ENCODE measurements around the gene RANBP10. TPM values are rescaled to one million over a fixed set of nuclear protein-coding genes. Genes with fewer than 3 reads are reported as not detected.

The RANBP10 gene
- total and polyA plus RNA-seq, 5 donors from 2014 or later = 7.3 to 29.4 (median 8.7) TPM

DNA sequence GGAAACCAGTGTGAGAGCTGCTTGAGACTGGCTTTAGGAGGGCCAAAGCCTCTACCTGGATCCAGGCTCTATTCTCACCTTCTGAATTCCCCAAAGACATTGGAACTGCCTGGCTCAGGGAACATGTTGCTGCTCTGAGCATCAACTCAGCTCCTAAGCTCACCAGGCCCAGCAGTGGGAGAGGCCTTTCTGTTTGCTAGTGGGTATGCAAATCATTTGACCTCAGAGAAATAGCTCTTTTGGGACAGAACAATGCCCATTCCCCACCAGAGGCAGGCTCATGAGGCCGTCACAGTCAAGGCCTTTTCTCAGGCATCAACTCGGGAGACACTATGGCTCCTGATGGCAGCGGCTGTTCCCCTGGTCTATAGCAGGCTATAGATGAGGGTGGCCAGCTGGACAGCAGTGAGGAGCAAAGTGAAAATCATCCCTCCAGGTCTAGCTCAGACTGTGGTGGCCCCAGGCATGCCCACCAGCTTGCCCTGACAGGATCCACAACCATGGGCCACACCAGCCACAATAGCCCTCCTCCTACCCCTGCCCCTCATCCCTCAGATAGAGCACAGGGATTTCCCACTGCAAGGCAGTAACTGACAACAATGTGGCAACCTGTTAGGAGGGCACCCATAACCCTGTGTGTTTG, 56.8 kb downstream of the RANBP10 start:
- Histone ChIP-seq H3K27me3 (ENCODE audit: control insufficient read depth, insufficient read depth, low read length) (no peaks in the 10 kb centered on the region), H3K4me1 (ENCODE audit: control insufficient read depth, insufficient read depth, low read length, poor library complexity, severe bottlenecking) (no peaks in the 10 kb centered on the region), H3K27ac (ENCODE audit: insufficient read depth, low read length, poor library complexity, severe bottlenecking) (no peak overlapping the region), H3K4me3 (ENCODE audit: low read depth, low read length) (no peak overlapping the region), H3K36me3 (ENCODE audit: control insufficient read depth, insufficient read depth, low read length) (peaks cover 10% of the 10 kb centered on the region), H3K9me3 (ENCODE audit: control insufficient read depth in 2 of 2, low read length in 2 of 2) (no peaks in the 10 kb centered on the region)
- ATAC-seq (ENCODE audit: low read depth in 2 of 2) (no peak), DNase-seq (no peak)
- no peaks in the 10 kb centered on the region for H3K9me3 Mint-ChIP-seq
- peaks cover 0 to 6% (median 2%) of the 10 kb centered on the region in 4 donors for H3K4me1 Mint-ChIP-seq
- peak overlapping the region in 2 of 3 donors; percentile 26 to 59 for H3K27ac Mint-ChIP-seq
- no peaks in the 10 kb centered on the region for H3K27me3 Mint-ChIP-seq
- H3K4me3 Mint-ChIP-seq = no peak overlapping the region
- H3K36me3 Mint-ChIP-seq = peaks cover 14% of the 10 kb centered on the region

DNA sequence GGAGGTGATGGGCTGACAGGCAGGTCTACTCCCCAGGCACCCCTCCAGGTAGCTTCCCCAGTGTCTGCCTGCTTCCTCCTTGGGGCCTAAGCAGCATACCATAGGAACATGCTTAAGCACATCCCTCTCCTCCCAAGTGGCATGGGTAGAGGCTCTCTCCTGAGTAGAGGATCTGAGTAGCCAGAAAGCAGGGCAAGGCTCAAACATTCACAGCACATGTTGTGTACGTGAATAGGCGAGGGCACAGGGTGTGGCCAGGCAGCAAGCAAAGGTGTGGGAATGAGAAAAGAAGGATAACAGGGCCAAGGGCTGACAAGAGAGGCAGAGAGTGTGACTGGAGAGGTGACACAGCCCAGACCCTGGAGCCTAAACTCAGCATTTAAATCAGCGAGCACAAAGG, 57.5 kb downstream of the RANBP10 start:
- H3K4me3 ChIP-seq (ENCODE audit: low read depth, low read length) = no peak overlapping the region
- no peaks in the 10 kb centered on the region for H3K4me1 ChIP-seq (ENCODE audit: control insufficient read depth, insufficient read depth, low read length, poor library complexity, severe bottlenecking)
- ATAC-seq (ENCODE audit: low read depth in 2 of 2) (no peak), DNase-seq (no peak)
- no peak overlapping the region for H3K27ac ChIP-seq (ENCODE audit: insufficient read depth, low read length, poor library complexity, severe bottlenecking)
- Mint-ChIP-seq H3K9me3 (no peaks in the 10 kb centered on the region), H3K36me3 (peaks cover 15% of the 10 kb centered on the region), H3K27me3 (no peaks in the 10 kb centered on the region), H3K4me3 (no peak overlapping the region), H3K27ac (peak overlapping the region in 1 of 3 donors; percentile 26), H3K4me1 (peaks cover 0 to 6% (median 2%) of the 10 kb centered on the region in 4 donors)
- no peaks in the 10 kb centered on the region for H3K27me3 ChIP-seq (ENCODE audit: control insufficient read depth, insufficient read depth, low read length)
- H3K9me3 ChIP-seq (ENCODE audit: control insufficient read depth in 2 of 2, low read length in 2 of 2) = no peaks in the 10 kb centered on the region
- H3K36me3 ChIP-seq (ENCODE audit: control insufficient read depth, insufficient read depth, low read length) = peaks cover 12% of the 10 kb centered on the region

DNA sequence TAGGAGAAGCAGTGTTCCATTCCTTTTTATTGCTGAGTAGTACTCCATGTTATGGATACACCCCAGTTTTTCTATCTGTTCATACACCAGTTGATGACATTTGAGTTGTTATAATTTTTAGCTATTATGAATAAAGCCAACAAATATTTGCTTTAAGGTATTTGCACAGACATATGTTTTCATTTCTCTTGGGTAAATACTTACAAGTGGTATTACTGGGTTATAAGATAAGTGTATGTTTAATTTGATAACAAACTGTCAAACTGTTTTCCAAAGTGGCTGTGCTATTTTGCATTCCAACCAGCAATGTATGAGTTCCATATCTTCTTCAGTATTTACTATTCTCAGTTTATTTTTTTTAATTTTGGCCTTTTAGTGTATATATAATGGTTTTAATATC, 59.5 kb downstream of the RANBP10 start:
- Histone ChIP-seq H3K36me3 (ENCODE audit: control insufficient read depth, insufficient read depth, low read length) (peaks cover 22% of the 10 kb centered on the region), H3K4me1 (ENCODE audit: control insufficient read depth, insufficient read depth, low read length, poor library complexity, severe bottlenecking) (no peaks in the 10 kb centered on the region), H3K4me3 (ENCODE audit: low read depth, low read length) (no peak overlapping the region), H3K9me3 (ENCODE audit: control insufficient read depth in 2 of 2, low read length in 2 of 2) (no peaks in the 10 kb centered on the region), H3K27ac (ENCODE audit: insufficient read depth, low read length, poor library complexity, severe bottlenecking) (no peak overlapping the region), H3K27me3 (ENCODE audit: control insufficient read depth, insufficient read depth, low read length) (no peaks in the 10 kb centered on the region)
- H3K4me3 Mint-ChIP-seq = no peak overlapping the region
- no peaks in the 10 kb centered on the region for H3K9me3 Mint-ChIP-seq
- peaks cover 0 to 4% (median 2%) of the 10 kb centered on the region in 4 donors for H3K4me1 Mint-ChIP-seq
- peaks cover 20% of the 10 kb centered on the region for H3K36me3 Mint-ChIP-seq
- no peak overlapping the region for H3K27ac Mint-ChIP-seq
- H3K27me3 Mint-ChIP-seq = no peaks in the 10 kb centered on the region
- ATAC-seq (ENCODE audit: low read depth in 2 of 2) (no peak), DNase-seq (no peak)

DNA sequence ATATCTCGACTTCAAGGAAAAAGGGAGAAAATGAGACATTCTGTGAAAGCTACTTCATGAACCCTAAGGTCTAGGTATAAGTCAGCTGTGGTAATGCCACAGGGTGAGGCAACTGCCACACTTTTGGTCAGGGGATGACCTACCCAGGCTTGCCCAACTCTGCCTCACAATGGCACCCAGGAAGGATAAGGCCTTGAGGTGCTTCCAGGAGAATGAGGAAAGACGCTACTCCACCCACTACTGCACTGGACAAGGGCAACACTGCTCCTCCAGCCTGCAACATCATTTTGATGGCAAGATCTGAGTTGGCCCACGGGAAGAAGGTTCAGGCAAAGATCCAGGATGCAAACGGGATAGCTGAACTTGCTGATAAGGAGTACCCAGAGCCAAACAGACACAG, 65.2 kb downstream of the RANBP10 start:
- Histone ChIP-seq H3K36me3 (ENCODE audit: control insufficient read depth, insufficient read depth, low read length) (peaks cover 42% of the 10 kb centered on the region), H3K27ac (ENCODE audit: insufficient read depth, low read length, poor library complexity, severe bottlenecking) (no peak overlapping the region), H3K4me1 (ENCODE audit: control insufficient read depth, insufficient read depth, low read length, poor library complexity, severe bottlenecking) (no peaks in the 10 kb centered on the region), H3K4me3 (ENCODE audit: low read depth, low read length) (no peak overlapping the region), H3K9me3 (ENCODE audit: control insufficient read depth in 2 of 2, low read length in 2 of 2) (no peaks in the 10 kb centered on the region), H3K27me3 (ENCODE audit: control insufficient read depth, insufficient read depth, low read length) (no peaks in the 10 kb centered on the region)
- Mint-ChIP-seq H3K4me3 (no peak overlapping the region), H3K27me3 (no peaks in the 10 kb centered on the region), H3K27ac (peak overlapping the region in 1 of 3 donors; percentile 28), H3K9me3 (no peaks in the 10 kb centered on the region), H3K4me1 (peaks cover 0 to 4% (median 0%) of the 10 kb centered on the region in 4 donors), H3K36me3 (peaks cover 31% of the 10 kb centered on the region)
- no peak for DNase-seq
- no peak for ATAC-seq (ENCODE audit: low read depth in 2 of 2)

DNA sequence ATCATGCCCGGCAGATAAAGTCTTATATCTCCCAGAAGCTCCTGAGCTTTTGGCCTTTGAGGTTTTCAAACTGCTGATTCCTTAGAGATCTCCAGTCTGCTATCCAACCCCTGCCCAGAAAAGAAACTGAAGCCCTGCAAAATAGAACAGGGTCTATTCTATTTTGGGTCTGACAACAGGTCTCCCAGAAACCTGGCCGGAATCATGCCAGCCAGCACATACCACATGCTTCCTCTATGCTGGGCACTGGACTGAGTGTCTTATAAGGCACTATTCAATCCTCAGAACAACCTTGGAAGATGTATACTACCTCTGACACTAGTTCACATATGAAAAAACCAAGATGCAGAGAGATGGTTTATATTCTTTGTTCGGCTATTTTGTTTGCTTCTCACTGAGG, 66.0 kb downstream of the RANBP10 start:
- no peak overlapping the region for H3K4me3 ChIP-seq (ENCODE audit: low read depth, low read length)
- Mint-ChIP-seq H3K27me3 (no peaks in the 10 kb centered on the region), H3K9me3 (no peaks in the 10 kb centered on the region), H3K27ac (peak overlapping the region in 2 of 3 donors; percentile 5 to 20), H3K36me3 (peaks cover 31% of the 10 kb centered on the region), H3K4me1 (peaks cover 0 to 4% (median 0%) of the 10 kb centered on the region in 4 donors), H3K4me3 (no peak overlapping the region)
- H3K36me3 ChIP-seq (ENCODE audit: control insufficient read depth, insufficient read depth, low read length) = peaks cover 42% of the 10 kb centered on the region
- ATAC-seq (ENCODE audit: low read depth in 2 of 2) (no peak), DNase-seq (no peak)
- no peaks in the 10 kb centered on the region for H3K9me3 ChIP-seq (ENCODE audit: control insufficient read depth in 2 of 2, low read length in 2 of 2)
- H3K27ac ChIP-seq (ENCODE audit: insufficient read depth, low read length, poor library complexity, severe bottlenecking) = no peak overlapping the region
- no peaks in the 10 kb centered on the region for H3K4me1 ChIP-seq (ENCODE audit: control insufficient read depth, insufficient read depth, low read length, poor library complexity, severe bottlenecking)
- H3K27me3 ChIP-seq (ENCODE audit: control insufficient read depth, insufficient read depth, low read length) = no peaks in the 10 kb centered on the region

DNA sequence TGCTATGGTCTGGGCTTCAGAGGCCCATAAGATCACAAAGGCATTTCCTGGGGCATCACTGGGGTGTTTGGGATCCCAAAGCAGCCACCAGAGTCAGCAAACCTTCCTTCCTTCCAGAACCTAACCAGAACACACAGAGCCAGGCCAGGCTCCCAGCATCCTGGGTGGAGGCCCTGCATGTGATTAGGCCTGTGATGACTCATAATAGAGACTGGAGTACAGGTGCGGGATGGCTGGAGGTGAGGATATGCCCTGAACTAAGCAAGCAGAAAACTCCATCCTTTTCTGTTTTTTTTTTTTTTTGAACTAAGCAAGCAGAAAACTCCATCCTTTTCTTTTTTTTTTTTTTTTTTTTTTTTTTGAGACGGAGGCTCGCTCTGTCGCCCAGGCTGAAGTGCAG, 69.5 kb downstream of the RANBP10 start:
- no peaks in the 10 kb centered on the region for H3K9me3 Mint-ChIP-seq
- no peak overlapping the region for H3K4me3 Mint-ChIP-seq
- Histone ChIP-seq H3K9me3 (ENCODE audit: control insufficient read depth in 2 of 2, low read length in 2 of 2) (no peaks in the 10 kb centered on the region), H3K36me3 (ENCODE audit: control insufficient read depth, insufficient read depth, low read length) (peaks cover 34% of the 10 kb centered on the region), H3K4me1 (ENCODE audit: control insufficient read depth, insufficient read depth, low read length, poor library complexity, severe bottlenecking) (no peaks in the 10 kb centered on the region), H3K4me3 (ENCODE audit: low read depth, low read length) (no peak overlapping the region), H3K27ac (ENCODE audit: insufficient read depth, low read length, poor library complexity, severe bottlenecking) (no peak overlapping the region), H3K27me3 (ENCODE audit: control insufficient read depth, insufficient read depth, low read length) (no peaks in the 10 kb centered on the region)
- no peak for ATAC-seq (ENCODE audit: low read depth in 2 of 2)
- no peaks in the 10 kb centered on the region for H3K27me3 Mint-ChIP-seq
- peaks cover 17% of the 10 kb centered on the region for H3K36me3 Mint-ChIP-seq
- peak overlapping the region in 1 of 3 donors; percentile 73 for H3K27ac Mint-ChIP-seq
- DNase-seq = no peak
- H3K4me1 Mint-ChIP-seq = peaks cover 0 to 4% (median 0%) of the 10 kb centered on the region in 4 donors

DNA sequence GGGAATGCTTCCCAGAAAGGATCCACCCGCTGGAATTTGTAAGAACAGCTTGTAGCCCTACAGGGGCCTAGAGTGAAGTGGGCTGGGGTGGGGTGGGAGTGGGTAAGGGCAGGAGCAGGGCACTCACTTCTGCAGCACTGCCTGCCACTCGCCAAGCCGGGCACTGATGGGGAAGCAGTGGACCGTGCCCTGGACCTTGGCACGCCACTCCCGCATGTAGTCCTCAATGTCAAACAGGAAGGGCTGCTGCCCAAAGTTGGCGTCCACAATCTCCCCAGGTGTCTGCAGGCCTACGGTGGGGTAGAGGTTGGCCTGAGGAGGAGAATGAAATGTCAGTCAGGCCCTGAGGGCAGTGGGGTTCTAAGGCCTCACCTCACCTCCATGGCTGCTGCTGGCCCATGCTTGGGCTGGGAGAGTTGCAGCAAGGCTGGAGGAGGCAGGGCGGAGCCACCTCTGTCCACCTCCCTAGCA, 71.6 kb downstream of the RANBP10 start:
- H3K9me3 ChIP-seq (ENCODE audit: control insufficient read depth in 2 of 2, low read length in 2 of 2) = no peaks in the 10 kb centered on the region
- no peaks in the 10 kb centered on the region for H3K4me1 Mint-ChIP-seq
- no peak overlapping the region for H3K4me3 ChIP-seq (ENCODE audit: low read depth, low read length)
- peaks cover 19% of the 10 kb centered on the region for H3K36me3 Mint-ChIP-seq
- no peak for DNase-seq
- H3K4me3 Mint-ChIP-seq = no peak overlapping the region
- no peaks in the 10 kb centered on the region for H3K9me3 Mint-ChIP-seq
- H3K27me3 Mint-ChIP-seq = no peaks in the 10 kb centered on the region
- H3K36me3 ChIP-seq (ENCODE audit: control insufficient read depth, insufficient read depth, low read length) = peaks cover 39% of the 10 kb centered on the region
- no peak overlapping the region for H3K27ac ChIP-seq (ENCODE audit: insufficient read depth, low read length, poor library complexity, severe bottlenecking)
- no peak for ATAC-seq (ENCODE audit: low read depth in 2 of 2)
- no peaks in the 10 kb centered on the region for H3K27me3 ChIP-seq (ENCODE audit: control insufficient read depth, insufficient read depth, low read length)
- no peak overlapping the region for H3K27ac Mint-ChIP-seq
- no peaks in the 10 kb centered on the region for H3K4me1 ChIP-seq (ENCODE audit: control insufficient read depth, insufficient read depth, low read length, poor library complexity, severe bottlenecking)

Data from CD4-positive, CD25-positive, alpha-beta regulatory T cell (primary cell).